ENCODE results near the gene MAP3K6.

Gene MAP3K6

DNA sequence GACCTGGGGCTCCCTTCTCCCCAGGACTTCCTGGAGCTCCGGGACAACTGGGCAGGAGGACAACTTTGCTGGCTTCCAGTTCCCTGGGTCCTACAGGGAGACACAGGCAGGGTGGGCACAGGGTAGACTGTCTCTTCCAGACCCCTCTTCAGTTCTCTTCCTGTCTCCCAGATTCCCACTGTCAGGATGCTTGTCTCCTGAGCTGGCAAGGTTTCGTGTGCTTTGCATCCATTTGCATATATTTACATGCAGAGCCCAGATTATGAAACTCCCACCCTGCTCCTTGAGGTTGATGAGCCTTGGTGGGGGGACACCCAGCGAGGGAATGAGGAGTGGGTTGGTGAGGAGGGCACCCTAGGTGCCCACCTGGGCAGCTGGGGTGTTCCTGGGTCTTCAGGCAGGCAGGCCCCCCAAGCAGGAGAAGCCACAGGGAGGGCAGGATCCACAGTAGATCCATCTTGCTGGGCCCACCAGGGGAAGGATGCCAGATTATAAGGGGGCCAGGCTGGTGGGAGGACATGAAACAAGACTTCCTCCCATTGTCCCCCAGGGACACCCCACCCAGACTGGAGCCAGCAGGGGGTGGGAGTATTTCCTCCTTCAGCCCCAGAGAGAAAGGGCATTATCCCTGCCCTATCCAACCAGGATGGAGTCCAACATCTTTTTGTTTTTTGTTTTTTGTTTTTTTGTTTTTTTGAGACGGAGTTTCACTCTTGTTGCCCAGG, 7.8 kb upstream of the MAP3K6 start, which contains the start of gene FCN3:
FCN3 (minus strand) TSS at position 463 of the 725 bp plus-strand sequence; CDS start at position 457, 6 bp downstream.
- DNase-seq = no peak
- no peak for TF ChIP-seq POLR2A (IDR thresholded peaks at IDR 0.05; ENCODE audit: low read length)
- no peak for TF ChIP-seq GATA1 (IDR thresholded peaks at IDR 0.05; ENCODE audit: low read depth, low read length)

DNA sequence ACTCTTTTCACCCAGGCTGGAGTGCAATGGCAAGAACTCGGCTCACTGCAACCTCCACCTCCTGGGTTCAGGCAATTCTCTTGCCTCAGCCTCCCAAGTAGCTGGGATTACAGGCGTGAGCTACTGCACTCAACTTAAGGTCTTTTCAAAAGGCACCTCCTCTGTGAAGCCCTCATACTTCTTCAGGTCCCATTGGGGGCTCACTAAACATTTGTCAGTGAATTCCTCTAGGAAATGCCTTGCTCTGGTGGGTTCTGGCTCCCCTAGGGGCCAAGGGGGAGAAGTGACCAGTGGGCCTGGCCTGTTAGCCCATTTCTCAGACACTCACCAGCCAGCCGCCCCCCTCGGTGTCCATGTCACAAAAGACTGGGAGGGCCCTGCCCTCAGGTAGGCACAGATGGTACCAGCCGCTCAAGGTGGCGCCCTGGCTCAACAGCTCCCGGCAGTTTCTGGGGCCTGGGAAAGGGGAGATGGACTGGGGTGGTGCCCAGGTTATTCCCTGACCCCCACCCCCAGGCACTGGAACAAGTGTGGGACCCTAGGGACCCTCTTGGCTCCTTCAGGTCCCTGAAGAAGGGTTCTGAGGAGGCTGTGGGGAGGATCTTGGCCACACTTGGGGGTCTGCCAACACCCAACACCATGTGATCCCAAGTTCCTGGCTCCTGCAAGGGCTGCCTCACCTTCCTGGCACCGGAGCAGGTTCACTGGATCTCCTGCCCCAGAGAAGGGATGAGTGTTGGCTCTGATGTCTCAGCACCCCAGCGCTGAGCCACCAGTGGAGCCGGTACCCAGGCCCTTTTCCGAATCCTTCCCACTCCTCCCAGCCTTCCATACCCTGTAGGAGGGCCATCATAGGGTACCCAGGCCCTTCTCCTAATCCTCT, 6.3 kb upstream of the MAP3K6 start:
- no peak for DNase-seq
- no peak for TF ChIP-seq POLR2A (IDR thresholded peaks at IDR 0.05; ENCODE audit: low read length)
- no peak for TF ChIP-seq GATA1 (IDR thresholded peaks at IDR 0.05; ENCODE audit: low read depth, low read length)

DNA sequence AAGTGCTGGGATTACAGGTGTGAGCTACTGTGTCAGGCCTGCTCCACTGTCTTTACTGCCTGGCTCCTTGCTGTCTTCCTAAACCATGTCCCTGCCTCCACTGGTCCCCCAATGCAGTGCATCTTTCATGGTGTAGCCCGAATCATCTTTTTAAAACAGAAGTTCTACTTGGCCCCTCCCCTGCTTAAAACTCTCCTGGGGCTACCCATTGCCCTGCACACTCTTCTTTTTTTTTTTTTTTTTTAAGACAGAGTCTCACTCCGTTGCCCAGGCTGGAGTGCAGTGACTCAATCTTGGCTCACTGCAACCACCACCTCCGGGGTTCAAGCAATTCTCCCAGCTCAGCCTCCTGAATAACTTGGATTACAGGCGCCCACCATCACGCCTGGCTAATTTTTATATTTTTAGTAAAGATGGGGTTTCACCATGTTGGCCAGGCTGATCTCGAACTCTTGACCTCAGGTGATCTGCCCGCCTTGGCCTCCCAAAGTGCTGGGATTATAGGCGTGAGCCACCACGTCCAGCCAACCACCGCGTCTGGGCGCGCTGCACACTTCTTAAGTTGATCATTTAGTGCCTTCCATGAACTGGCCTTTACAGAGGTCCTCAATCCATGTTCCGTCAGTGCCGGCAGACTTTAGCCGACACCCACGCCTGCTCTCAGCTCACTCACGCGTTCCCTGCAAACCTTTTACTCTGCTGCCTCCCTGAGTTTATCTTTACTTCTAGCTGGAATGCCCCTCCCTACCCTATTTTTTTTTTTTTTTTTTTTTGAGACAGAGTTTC, 5.5 kb upstream of the MAP3K6 start:
- TF ChIP-seq GATA1 (IDR thresholded peaks at IDR 0.05; ENCODE audit: low read depth, low read length) (no peak), POLR2A (IDR thresholded peaks at IDR 0.05; ENCODE audit: low read length) (no peak)
- no peak for DNase-seq

DNA sequence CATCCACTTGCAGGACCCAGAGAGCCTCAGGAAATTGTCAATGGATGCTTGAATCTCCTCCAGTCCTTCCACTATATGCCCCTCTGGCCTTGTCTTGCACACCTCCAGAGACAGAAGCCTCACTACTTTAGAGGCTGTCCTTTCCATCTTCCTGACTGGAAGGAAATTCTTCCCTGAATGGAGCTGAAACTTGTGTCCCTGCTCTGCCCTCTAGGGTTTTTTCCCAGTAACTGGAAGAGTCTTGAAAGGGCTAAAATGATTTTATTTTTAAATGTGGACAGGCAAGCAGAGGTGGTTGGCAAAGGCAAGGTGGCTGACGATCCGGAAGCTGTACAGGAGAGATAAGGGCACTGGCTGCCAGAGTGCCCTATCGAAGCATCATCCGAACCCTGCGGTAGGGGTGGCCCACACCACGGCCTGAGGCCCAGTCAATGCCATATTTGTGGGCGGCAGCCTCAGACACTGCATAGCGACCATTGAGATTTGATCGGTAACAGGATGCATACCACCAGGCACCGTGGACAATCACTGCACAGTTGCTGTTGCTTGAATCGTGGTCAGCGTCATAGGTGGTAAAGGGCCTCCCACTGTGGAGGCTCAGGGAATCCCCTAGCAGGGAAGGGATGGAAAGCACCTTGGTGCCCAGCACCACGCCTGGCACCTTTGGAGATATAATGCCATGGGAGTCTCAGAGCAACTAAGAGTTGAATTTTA, 2.3 kb upstream of the MAP3K6 start:
- DNase-seq = peak in 1 of 2 experiments; percentile 67
- TF ChIP-seq POLR2A (IDR thresholded peaks at IDR 0.05; ENCODE audit: low read length) (no peak), GATA1 (IDR thresholded peaks at IDR 0.05; ENCODE audit: low read depth, low read length) (no peak)

DNA sequence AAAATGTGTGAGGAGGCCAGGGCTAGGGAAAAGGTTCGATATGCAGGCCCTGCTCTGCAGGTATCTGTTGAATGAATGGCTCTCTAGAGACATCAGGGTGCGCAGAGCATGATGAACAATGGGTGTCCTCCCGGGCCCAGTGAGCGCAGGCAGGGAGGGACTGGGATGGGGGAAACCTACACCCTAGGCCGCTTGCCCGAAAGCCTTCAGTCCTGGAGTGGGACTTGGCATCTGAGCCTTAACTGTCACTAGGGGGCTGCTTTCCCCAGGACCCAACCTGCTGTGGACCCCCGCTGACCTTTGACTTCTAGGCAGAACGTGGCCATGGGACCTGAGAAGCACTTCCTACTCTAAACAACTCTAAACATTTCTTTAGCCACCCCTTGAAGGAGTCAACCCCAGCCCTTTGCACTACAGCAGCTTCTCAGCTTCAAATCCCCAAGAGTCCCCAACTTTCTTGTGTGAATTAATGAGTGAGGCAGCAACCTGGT, 444 bp upstream of the MAP3K6 start:
- no peak for TF ChIP-seq GATA1 (IDR thresholded peaks at IDR 0.05; ENCODE audit: low read depth, low read length)
- TF ChIP-seq POLR2A (IDR thresholded peaks at IDR 0.05; ENCODE audit: low read length) = no peak
- no peak for DNase-seq

DNA sequence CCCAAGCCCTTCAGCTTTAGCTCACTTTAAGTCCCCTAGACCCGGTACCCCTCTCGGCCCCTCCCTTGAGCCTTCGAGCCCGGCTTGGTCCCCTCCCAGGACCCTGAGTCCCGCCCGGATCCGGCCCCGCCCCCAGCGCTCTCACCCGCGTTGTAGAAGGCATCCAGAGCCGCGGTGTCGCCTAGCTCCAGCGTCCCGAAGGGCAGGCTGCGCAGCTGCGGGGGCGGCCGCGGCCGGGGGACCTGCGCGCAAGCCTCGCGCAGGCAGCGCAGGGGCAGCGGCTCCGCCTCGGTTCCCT, 699 bp downstream of the MAP3K6 start:
- no peak for TF ChIP-seq POLR2A (IDR thresholded peaks at IDR 0.05; ENCODE audit: low read length)
- TF ChIP-seq GATA1 (IDR thresholded peaks at IDR 0.05; ENCODE audit: low read depth, low read length) = no peak
- peak in 1 of 2 experiments; percentile 77 for DNase-seq

DNA sequence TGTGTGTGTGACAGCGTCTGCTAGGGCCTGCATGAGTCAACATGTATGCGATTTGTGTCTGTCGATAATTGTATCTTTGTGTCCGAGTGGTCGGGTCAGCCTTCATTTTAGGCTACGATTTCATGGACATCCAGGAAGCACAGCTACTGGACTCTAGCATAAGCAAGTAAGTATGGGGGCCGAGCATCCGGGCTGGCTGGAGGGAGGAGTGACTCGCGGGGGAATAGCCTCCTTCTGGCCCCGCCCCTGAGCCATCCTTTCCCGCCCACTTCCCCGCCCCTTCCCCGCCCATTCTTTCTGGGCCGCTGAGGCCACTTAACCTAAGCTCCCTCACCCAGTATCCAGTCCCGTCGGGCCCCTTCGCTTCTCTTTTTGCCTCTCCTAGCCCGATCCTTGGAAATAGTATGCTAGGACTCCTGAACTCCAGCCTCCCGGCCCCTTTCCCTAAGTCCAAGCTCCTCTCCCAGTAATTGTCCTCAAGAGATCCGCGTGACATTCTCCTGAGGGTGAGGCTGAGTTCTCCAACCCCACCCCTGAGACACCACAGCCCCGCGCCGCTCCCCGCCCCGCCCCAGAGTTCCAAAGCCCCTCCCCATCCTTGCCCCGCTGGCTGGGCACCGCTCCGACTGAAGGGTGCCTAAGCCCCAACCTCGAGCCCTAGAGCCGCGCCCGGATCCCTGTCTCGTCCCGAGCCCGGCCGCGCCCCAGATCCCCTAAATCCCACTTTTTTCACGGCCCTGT, 1.2 kb downstream of the MAP3K6 start:
- no peak for TF ChIP-seq GATA1 (IDR thresholded peaks at IDR 0.05; ENCODE audit: low read depth, low read length)
- no peak for TF ChIP-seq POLR2A (IDR thresholded peaks at IDR 0.05; ENCODE audit: low read length)
- DNase-seq = peak in 1 of 2 experiments; percentile 91

DNA sequence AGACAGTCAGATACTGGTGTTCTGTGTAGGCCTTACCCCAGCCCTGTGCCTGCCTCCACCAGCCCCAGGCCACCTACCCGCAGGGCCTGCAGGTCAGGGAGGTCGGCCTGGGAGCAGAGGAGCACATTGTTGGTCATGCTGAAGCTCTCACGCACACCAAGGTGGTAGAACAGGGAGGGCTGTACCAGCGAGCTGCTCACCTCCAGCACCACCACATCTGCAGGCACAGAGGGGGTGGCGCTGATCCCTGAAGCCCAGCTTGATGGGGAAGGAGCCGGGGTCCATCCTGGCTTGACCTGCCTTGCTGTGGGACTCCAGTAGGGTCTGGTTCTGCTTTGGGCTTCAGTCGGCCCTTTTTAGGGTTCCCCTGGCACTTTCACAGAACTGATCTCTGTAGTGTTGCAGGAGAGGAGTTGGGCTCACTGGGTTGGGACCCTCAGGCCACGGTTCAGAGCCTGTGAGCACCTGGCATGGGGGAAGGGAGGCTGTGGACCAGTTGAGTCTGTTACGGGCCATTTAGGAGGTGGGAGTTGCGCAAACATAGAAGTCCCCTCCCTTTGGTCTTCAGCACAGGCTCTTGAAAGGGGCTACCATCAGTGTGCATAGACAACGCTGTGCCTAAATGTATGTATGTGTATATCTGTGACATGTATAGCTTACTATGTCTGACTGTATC, 1.9 kb downstream of the MAP3K6 start:
- no peak for DNase-seq
- no peak for TF ChIP-seq POLR2A (IDR thresholded peaks at IDR 0.05; ENCODE audit: low read length)
- no peak for TF ChIP-seq GATA1 (IDR thresholded peaks at IDR 0.05; ENCODE audit: low read depth, low read length)

DNA sequence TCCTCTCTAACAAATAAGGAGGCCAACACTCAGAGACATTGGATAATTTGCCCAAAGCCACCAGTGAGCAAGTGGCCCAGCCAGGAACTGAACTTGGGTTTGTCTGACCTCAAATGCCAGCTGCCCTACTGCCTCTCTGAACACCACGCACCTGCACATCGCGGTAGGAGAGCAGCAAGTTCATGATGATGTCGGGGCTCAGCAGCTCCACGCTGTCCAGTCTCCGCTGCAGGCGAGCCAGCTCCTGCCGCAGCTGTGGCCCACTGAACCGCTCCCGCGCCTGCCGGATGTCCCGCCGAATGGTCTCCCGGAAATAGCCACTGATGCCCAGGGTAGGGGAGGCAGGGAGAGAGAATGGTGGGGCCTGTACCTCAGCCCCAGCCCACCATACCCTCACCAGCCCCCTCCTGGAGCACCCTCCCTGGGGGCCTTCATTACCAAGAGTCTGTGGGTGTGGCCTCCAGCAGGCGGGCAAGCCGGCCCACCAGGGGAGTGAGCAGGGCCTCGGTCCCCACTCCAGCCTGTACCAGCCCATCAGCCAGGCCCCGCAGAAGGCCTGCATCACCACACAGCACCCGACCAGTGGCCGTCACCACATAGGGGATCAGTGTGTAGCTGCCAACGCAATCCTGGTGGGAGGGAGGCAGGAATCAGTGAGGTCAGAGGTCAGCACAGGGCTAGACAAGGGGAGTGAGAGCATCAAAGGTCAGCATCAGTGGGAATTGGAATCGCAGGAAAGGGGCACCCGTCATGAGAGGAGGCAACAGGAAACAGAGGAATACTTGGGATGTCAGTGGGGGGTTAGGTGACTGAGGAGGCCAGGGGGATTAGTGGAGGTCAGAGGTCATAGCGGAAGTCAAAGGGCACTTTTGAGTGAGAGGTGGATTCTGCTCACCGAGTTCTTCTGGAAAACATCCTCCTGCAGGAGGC, 2.7 kb downstream of the MAP3K6 start:
- TF ChIP-seq GATA1 (IDR thresholded peaks at IDR 0.05; ENCODE audit: low read depth, low read length) (no peak), POLR2A (IDR thresholded peaks at IDR 0.05; ENCODE audit: low read length) (no peak)
- no peak for DNase-seq

DNA sequence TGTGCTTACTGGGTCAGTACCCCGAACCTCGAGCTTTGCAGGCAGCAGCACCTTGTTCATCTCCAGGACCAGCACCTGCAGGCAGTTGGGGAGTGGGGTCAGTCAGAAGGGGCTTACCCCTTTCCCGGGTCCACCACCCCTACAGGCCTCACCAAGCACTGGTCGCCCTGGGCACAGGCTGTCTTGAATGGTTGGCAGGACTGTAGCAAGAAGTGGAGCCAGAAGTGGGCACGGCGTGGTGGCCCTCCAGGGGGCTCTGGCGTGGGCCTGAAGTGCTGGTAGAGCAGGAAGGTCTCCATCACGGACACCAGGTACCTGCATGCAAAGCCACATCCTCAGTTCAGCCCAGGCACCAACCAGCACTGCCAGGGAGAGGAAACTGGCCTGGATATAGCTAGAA, 5.2 kb downstream of the MAP3K6 start:
- TF ChIP-seq GATA1 (IDR thresholded peaks at IDR 0.05; ENCODE audit: low read depth, low read length) (no peak), POLR2A (IDR thresholded peaks at IDR 0.05; ENCODE audit: low read length) (no peak)
- no peak for DNase-seq

DNA sequence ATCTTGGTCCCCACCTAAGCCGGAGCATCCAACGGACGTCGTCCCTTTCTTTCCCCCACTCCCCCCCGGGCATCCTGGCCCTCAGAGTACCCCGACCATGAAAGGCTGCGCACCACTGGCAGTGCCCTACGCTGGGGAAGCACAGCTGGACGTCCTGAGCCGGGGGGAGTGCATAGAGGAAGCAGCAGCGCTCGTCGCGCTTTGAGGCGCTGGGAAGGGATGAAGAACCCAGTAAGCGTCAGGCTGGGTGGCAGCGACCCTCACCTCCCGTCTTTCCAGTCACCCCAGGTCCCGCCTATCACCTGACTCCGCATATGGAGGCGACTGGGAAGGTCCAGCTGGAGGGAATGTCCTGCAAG, 5.7 kb downstream of the MAP3K6 start:
- TF ChIP-seq POLR2A (IDR thresholded peaks at IDR 0.05; ENCODE audit: low read length) (no peak), GATA1 (IDR thresholded peaks at IDR 0.05; ENCODE audit: low read depth, low read length) (no peak)
- DNase-seq = no peak
